ENCODE data around the gene PGA5. TPM values are rescaled to one million over a fixed set of nuclear protein-coding genes. Genes with fewer than 3 reads are reported as not detected.

PGA5 gene
- total RNA-seq, 1 donor from 2014 or later, result 8.9 TPM

GRCh38 chr11:61294717-61295595, 54.0 kb downstream of the PGA5 start, which contains the start of gene VWCE:
Gene VWCE (minus strand): TSS chr11:61295316. CDS start chr11:61295037, 279 bp downstream.
- DNase-seq (ENCODE audit: low spot score), result peak; percentile 71

- DNase-seq (ENCODE audit: low spot score), result no peak
These were observed 54.6 kb downstream of the PGA5 start for GRCh38 chr11:61295596-61295926.

- DNase-seq (ENCODE audit: low spot score), result no peak
These were observed 56.4 kb downstream of the PGA5 start for GRCh38 chr11:61297341-61297740.

GRCh38 chr11:61297746-61298145, 56.8 kb downstream of the PGA5 start:
- DNase-seq (ENCODE audit: low spot score), result no peak

GRCh38 chr11:61298663-61299244, 57.8 kb downstream of the PGA5 start:
- no peak for DNase-seq (ENCODE audit: low spot score)

Other genes with a start within 250 kb of the PGA5 start
- not detected for gene CD5, start 138.7 kb upstream of the PGA5 start, total RNA-seq (ENCODE audit: insufficient read depth, low replicate concordance)
- 11.1 TPM for gene VPS37C, start 79.7 kb upstream of the PGA5 start, total RNA-seq (ENCODE audit: insufficient read depth, low replicate concordance)
- 37.8 TPM for gene PGA3, start 37.7 kb upstream of the PGA5 start, total RNA-seq (ENCODE audit: insufficient read depth, low replicate concordance)
- 30.8 TPM for gene PGA4, start 18.8 kb upstream of the PGA5 start, total RNA-seq (ENCODE audit: insufficient read depth, low replicate concordance)
- gene VWCE, start 54.1 kb downstream of the PGA5 start, total RNA-seq (ENCODE audit: insufficient read depth, low replicate concordance), result not detected
- gene DDB1, start 91.9 kb downstream of the PGA5 start, total RNA-seq (ENCODE audit: insufficient read depth, low replicate concordance), result 243 TPM
- gene TKFC, start 92.1 kb downstream of the PGA5 start, total RNA-seq (ENCODE audit: insufficient read depth, low replicate concordance), result 22.4 TPM
- 26.2 TPM for gene CYB561A3, start 120.7 kb downstream of the PGA5 start, total RNA-seq (ENCODE audit: insufficient read depth, low replicate concordance)
- gene TMEM138, start 121.2 kb downstream of the PGA5 start, total RNA-seq (ENCODE audit: insufficient read depth, low replicate concordance), result 16.6 TPM
- 16.9 TPM for gene TMEM216, start 151.4 kb downstream of the PGA5 start, total RNA-seq (ENCODE audit: insufficient read depth, low replicate concordance)
- 18.3 TPM for gene CPSF7, start 188.8 kb downstream of the PGA5 start, total RNA-seq (ENCODE audit: insufficient read depth, low replicate concordance)
- 57.3 TPM for gene SDHAF2, start 188.9 kb downstream of the PGA5 start, total RNA-seq (ENCODE audit: insufficient read depth, low replicate concordance)